Left lung (tissue), 10 donors: ENCODE results near the gene IRAG1. TPM values are rescaled to one million over a fixed set of nuclear protein-coding genes. Genes with fewer than 3 reads are reported as not detected.

ENCODE experiments used
- ATAC-seq: fragments of 200-7000 bp; cut with Tn5 transposase; one replicate; pipeline ENCODE4 v1.9.1; 2020; ENCODE audit warnings: moderate library complexity
- DNase-seq, 4 donors: peaks; one replicate each; pipeline ENCODE4 v3.0.0-alpha.2; 2013 to 2020
- H3K27ac ChIP-seq, 2 donors: fragments of 200-600 bp; sonication (generic) in 1 of 2; one replicate each; pipeline versions ENCODE4 v1.5.0 to v1.8.0; 2020 to 2021
- H3K27me3 ChIP-seq, 2 donors: fragments of 200-600 bp; sonication (generic) in 1 of 2; one replicate each; pipeline versions ENCODE4 v1.5.0 to v1.8.0; 2020 to 2021
- H3K36me3 ChIP-seq, 2 donors: fragments of 200-600 bp; sonication (generic) in 1 of 2; one replicate each; pipeline versions ENCODE4 v1.5.0 to v1.8.0; 2020 to 2021
- H3K4me1 ChIP-seq, 2 donors: fragments of 200-600 bp; one replicate each; pipeline ENCODE4 v1.8.0; 2021
- H3K4me3 ChIP-seq, 2 donors: fragments of 200-600 bp; sonication (generic) in 1 of 2; one replicate each; pipeline versions ENCODE4 v1.5.0 to v1.8.0; 2020 to 2021; ENCODE audit warnings: mild to moderate bottlenecking in 1 of 2
- H3K9me3 ChIP-seq, 2 donors: fragments of 200-600 bp; sonication (generic) in 1 of 2; one replicate each; pipeline versions ENCODE4 v1.5.0 to v1.8.0; 2020 to 2021
- CTCF ChIP-seq, 2 donors: fragments of 200-600 bp; sonication (generic) in 1 of 2; IDR thresholded peaks; one replicate each; pipeline versions ENCODE4 v1.5.0 to v1.8.0; 2021; ENCODE audit warnings: antibody characterized with exemption in 2 of 2
- intact Hi-C, 2 donors: fragments of 100-400 bp; cut with DNase I; formaldehyde crosslinking; loops; one replicate each; pipeline versions ENCODE4 v1.11.2 to v1.14.2; 2022
- polyA plus RNA-seq, 6 donors: library from polyadenylated mRNA; unstranded; fragments of 120-200 nt; gene quantifications; one replicate each; pipeline ENCODE4 v1.2.1, GENCODE V29; 2013; ENCODE audit not compliant: insufficient read length in 6 of 6
- total RNA-seq, 2 donors: library from RNA; stranded (reverse); fragmentation: NEBNext Ultra II Directional; extraction: Animal tissue kit (Norgen Biotek cat#: 25700); gene quantifications; one replicate each; pipeline ENCODE4 v1.2.1, GENCODE V29; 2021
- donor health status: DM: no; HTN: yes; CAD: no.
- donor health status: DM: no; HTN: no; CAD: no.

Gene IRAG1
- total and polyA plus RNA-seq, 8 donors: 11.4 to 17.8 (median 16.7) TPM

- no peaks in the 10 kb centered on the region for H3K36me3 ChIP-seq
- DNase-seq (no peak), ATAC-seq (peak; percentile 74)
- TF ChIP-seq CTCF (IDR thresholded peaks at IDR 0.05): no peak
- intact Hi-C loops: no loop called here
- no peak overlapping the region for H3K27ac ChIP-seq
- no peaks in the 10 kb centered on the region for H3K27me3 ChIP-seq
- no peak overlapping the region for H3K4me3 ChIP-seq
- H3K9me3 ChIP-seq: no peaks in the 10 kb centered on the region
- H3K4me1 ChIP-seq: peaks cover 10 to 30% of the 10 kb centered on the region in 2 donors
Observed at GRCh38 chr11:10666556-10667520, 26.7 kb downstream of the IRAG1 start.

GRCh38 chr11:10664496-10664895, 29.1 kb downstream of the IRAG1 start:
- DNase-seq (no peak), ATAC-seq (no peak)
- Histone ChIP-seq H3K9me3 (no peaks in the 10 kb centered on the region), H3K27me3 (no peaks in the 10 kb centered on the region), H3K4me3 (no peak overlapping the region), H3K27ac (no peak overlapping the region), H3K36me3 (no peaks in the 10 kb centered on the region), H3K4me1 (peaks cover 24 to 34% of the 10 kb centered on the region in 2 donors)
- intact Hi-C loops: no loop called here
- no peak for TF ChIP-seq CTCF (IDR thresholded peaks at IDR 0.05)

- no peaks in the 10 kb centered on the region for H3K27me3 ChIP-seq
- no peaks in the 10 kb centered on the region for H3K36me3 ChIP-seq
- H3K4me3 ChIP-seq: no peak overlapping the region
- ATAC-seq (no peak), DNase-seq (no peak)
- intact Hi-C loops: no loop called here
- no peaks in the 10 kb centered on the region for H3K9me3 ChIP-seq
- peaks cover 24 to 35% of the 10 kb centered on the region in 2 donors for H3K4me1 ChIP-seq
- H3K27ac ChIP-seq: no peak overlapping the region
- TF ChIP-seq CTCF (IDR thresholded peaks at IDR 0.05): no peak
Observed at GRCh38 chr11:10663990-10664389, 29.6 kb downstream of the IRAG1 start.

DNA sequence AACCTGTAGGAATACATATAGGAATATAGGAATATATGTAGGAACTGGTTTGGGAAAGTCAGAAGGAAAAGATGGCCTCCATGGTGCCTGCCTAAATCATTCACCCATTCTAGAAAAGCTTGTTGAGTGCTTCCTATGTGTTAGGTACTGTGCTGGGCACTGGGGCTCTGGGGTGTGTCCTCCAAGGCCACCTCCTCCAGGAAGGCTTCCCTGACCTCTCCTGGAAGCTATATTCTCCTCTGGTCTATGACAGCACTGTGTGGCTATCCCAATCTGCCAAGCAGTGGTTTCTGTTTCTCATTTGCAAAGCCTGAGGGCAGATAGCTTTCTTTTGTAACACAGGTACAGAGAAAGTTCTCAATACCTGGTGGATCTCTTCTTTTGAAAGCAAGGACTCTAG, 30.2 kb downstream of the IRAG1 start:
- intact Hi-C loops: no loop called here

More for the DNA sequence above, 30.2 kb downstream of the IRAG1 start:
- H3K4me3 ChIP-seq: no peak overlapping the region
- TF ChIP-seq CTCF (IDR thresholded peaks at IDR 0.05): no peak
- H3K4me1 ChIP-seq: peaks cover 24 to 41% of the 10 kb centered on the region in 2 donors
- no peaks in the 10 kb centered on the region for H3K9me3 ChIP-seq
- no peaks in the 10 kb centered on the region for H3K27me3 ChIP-seq
- ATAC-seq (no peak), DNase-seq (no peak)
- no peak overlapping the region for H3K27ac ChIP-seq
- H3K36me3 ChIP-seq: no peaks in the 10 kb centered on the region
